OCI-M2 (cell line): ENCODE measurements around the gene RIT1.
"Not testable (repeated sequence)": the region's sequence is repeated elsewhere in the genome, so short reads cannot be mapped to it uniquely, and the experiment has no call there.

Experiments used
- DNase-seq: peaks from one replicate; lab custom pipeline; 2025; ENCODE audit not compliant: unreplicated experiment; lab: John Stamatoyannopoulos, UW

Gene RIT1

DNA sequence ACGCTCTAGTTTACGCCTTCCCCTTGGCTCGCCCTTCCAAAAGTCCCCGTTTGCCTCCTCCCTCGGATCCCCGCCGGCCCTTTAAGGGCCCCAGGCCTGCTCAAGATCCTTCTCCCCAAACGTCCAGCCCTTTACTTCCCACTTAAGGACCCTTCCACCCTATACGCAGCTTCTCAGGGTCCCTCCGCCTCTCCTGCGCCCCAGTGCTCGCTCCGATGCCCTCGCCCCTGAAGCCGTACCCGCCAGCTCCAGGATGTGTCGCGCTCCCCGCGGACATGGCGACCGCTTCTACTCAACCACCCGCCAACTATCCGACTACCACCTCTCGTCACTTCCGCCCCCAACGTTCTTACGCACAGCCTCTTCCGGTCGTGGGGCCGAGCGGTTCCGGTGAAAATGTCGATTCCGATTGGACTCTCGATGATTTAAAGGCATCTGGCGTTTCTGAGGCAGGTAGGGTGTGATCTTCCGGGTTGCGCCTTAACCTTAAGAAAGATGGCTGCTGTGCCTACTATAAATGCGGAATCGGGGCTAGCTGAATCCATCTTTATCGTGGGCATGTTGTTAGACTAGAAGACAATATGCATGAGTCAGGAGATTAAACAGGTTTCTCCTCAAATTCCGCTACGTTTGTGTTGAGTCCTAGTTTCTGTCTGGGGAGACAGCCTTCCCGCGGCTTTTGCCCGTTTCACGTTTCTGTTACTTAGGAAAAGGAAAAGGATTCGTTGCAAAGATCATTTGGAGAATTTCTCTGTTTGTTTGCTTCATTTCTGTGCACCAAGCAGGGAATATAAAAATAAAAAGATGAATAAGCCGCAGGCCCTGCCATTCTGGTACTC is 23.2 kb upstream of the RIT1 start, which contains the start of gene KHDC4:
TSS of gene KHDC4 (minus strand) at position 317 of the 839 bp plus-strand sequence. CDS start at position 277, 40 bp downstream.
- peak; percentile 79 for DNase-seq

DNA sequence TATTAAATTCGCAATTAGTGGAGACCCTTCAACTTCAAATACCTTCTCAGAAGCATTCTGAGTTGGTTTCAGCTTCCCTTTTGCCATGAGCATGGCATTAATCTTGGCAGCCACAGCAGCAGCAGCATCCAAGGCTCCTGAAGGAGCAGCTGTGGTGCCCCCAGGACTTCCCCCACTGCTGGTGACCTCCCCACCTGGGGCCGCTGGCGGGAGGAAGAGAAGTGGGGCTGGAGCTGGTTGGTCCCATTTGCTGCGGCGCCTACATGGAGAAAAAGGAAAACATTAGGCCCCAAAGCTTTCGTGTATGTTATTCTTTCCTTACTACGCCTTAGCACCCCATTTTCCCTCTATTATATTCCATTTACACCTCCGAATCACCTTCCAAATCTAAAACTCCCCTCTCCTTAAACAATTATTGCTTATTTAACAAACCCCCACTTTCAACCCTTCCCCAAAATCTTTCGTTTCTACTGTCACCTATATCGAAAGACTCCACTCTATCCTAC is 22.5 kb upstream of the RIT1 start:
- no peak for DNase-seq

DNA sequence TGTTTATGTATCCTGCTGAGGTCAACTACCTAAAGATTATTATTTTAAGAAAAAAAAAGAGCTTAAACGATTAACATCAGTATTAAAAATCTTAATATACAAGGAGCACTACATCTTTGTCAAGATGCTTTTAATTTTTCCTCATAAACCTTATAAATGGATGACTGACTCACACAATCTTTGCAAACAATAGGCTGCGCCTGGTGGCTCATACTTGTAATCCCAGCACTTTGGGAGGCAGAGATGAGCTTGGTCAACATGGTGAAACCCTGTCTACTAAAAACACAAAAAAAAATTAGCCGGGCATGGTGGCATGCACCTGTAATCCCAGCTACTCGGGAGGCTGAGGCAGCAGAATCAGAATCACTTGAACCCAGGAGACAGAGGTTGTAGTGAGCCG is 21.3 kb upstream of the RIT1 start:
- DNase-seq: no peak

DNA sequence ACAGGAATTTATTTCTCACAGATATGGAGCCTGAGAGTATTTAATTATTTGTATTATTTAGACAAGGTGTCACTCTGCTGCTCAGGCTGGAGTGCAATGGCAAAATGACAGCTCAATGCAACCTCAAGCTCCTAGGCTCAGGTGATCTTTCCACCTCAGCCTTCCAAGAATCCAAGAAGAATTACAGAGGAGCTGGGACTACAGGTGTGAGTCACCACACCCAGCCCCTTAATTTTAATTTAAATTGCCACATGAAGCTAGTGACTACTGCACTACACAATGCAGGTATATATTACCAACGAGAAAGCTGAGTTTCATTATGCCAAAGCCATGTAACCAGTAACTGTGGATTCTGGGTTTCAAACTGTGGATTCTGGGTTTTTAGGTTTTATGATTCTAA is 20.9 kb upstream of the RIT1 start:
- no peak for DNase-seq

DNA sequence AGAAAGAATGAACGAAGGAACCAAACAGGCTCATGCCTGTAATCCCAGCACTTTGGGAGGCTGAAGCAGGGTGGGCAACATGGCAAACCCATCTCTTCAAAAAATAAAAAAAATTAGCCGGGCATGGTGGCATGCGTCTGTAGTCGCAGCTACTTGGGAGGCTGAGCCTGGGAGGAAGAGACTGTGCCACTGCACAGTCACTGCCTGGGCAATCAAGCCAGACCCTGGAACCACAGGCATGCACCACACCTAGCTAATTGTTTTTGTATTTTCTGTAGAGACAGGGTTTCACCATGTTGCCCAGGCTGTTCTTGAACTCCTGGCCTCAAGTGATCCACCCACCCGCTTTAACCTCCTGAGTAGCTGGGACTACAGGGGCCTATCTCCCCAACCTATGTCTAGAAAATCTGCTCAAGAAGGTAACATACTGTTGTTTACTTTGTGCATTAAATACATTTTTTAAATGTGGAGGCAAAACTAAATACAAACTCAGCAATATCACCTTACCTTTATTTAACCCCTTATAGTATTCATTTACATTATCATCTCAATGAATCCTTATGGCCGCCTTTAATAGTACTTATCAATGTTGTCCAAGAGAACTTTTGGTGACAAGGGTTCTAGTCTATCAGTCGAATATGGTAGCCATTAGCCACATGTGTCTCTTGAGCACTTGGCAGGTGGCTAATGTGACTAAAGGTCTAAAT is 20.3 kb upstream of the RIT1 start:
- DNase-seq: no peak

DNA sequence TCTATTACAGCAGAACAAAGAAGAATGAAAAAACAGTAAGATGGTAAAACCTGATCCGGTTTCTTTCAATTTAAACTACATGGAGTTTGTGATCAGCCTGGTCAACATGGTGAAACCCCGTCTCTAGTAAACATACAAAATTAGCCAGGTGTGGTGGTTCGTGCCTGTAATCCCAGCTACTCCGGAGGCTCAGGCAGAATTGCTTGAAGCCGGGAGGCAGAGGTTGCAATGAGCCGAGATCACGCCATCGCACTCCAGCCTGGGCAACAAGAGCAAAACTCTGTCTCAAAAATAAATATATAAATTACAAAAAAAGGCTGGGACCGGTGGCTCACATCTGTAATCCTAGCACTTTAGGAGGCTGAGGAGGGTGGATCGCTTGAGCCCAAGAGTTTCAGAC is 19.6 kb upstream of the RIT1 start:
- not testable (repeated sequence) for DNase-seq

DNA sequence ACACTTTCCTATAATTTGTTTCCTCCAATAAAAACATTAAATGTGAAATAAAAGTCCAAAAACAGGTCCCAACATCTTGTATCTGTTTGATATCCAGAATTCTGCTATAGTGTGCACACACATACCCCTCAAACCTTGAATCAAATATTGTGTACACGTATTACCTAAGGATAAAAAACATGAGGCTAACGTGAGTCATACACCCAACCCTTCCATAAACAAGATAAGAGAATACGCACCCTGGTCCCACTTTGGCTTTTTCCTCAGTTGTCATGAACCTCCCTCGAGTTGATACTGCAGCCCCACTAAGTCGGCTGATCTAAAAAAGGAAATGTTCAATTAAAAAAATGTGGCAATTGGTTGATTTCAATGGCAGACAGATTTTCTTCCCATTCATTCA is 17.9 kb upstream of the RIT1 start:
- DNase-seq: no peak

DNA sequence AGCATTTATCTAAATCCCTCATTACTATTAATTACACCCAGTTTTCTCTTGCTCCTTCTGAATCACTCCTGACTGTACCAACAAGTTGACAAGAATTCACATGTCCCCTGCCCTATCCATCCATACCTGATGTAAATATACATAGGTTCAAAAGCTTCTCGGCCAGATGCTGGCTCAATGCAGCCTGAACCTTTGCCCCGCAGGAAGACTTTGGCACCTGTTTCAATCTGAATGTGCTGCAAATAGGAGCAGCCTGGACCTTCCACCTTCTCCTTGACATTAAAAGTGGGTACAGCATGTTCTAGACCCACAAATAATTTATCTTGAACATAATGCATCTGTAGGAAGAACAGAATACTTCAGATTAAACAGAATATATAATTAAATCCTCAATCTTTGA is 14.4 kb upstream of the RIT1 start:
- DNase-seq: no peak

DNA sequence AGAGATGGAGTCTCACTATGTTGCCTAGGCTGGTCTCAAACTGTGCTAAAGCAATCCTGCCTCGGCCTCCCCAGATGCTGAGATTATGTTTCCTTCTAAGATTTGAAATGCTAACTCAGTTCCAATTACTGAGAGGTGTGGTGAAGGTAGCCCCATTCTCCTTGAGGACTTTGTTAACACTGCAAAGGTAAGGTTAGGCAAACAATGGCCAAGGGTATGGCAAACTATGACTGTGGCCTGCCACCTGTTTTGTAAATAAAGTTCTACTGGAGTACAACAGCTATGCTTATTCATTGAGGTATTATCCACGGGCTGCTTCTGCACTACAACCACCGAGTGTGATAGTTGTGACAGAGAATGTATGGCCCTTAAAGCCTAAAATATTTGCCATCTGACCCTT is 9.6 kb upstream of the RIT1 start:
- DNase-seq: no peak

DNA sequence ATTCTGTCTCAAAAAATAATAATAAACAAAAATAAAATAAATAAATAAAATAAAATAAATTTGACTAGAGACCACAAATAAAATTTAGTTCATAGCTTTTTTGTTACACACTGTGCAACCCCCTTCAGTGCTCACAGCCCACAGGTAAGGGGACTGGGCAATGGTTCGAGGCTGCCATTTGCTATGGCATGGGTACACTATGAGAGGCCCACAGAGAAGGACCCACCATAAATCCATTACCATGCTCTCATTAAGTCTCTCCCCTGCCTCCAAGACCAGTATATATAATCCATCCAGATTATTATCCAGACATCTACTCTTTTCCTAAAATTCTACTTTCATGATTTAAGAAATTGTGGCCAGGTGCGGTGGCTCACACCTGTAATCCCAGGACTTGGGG is 8.7 kb upstream of the RIT1 start:
- DNase-seq: no peak

DNA sequence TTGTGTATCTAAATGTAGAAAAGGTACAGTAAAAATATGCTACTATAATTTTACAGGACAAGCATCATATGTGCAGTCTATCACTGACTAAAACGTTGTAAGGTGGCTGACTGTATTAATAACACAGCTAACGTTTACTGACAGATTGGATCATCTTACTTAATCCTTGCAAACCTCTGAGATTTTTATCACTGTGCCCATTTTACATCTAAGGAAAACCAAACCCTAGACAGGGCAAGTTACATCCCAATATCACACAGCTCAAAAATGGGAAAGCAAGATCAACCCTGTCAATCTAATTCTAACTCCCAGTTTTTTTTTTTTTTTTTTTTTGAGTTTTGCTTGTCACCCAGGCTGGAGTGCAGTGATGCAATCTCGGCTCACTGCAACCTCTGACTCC is 7.5 kb upstream of the RIT1 start:
- no peak for DNase-seq

DNA sequence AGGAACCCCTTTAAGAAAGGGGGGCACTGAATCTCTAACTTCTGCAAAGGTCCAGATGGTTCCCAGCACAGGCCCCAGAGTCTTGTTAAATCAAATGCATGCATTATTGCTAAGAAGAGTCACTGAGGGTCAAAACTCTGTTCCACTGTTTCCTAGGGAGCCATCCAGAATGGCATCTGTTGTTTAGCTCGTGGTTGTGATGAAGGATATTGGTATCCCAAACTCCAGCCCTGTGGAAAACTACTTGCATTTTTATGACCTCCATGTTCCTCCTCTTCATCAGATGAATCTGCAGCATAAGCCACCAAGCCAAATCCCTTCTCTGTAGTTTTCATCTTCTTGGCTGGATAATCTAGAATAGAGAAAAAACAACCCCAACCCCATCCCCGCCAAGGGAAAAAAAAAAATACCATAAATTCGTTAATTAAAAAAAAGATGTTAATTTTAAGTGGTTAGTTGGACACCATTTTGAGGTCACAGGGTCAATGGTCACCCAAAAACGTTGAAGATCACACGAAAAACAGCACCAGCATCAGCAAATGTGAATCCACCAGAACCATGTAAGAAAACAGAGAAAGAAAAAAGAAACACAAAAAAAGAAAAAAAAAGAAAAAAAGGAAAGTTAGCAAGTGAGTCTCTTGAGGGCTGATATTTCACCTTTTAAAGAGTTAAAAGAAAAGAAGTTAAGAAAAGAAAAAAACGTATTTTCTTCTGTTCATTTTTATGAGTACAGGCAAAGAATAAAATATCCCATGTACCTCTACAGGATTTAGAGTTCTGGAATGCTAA is 3.0 kb upstream of the RIT1 start:
- DNase-seq: no peak

DNA sequence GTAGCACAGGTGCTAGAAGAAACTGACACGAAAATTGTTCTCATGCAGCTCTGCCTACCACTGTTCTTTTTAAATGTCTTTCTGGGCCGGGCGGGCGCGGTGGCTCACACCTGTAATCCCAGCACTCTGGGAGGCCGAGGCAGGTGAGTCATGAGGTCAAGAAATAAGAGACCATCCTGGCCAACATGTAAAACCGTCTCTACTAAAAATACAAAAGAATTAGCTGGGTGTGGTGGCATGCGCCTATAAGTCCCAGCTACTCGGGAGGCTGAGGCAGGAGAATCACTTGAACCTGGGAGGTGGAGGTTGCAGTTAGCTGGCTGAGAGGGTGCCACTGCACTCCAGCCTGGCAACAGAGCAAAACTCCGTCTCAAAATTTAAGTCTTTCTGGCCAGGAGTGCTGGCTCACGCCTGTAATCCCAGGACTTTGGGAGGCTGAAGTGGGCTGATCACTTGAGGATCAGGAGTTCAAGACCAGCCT is 947 bp upstream of the RIT1 start:
- DNase-seq: no peak

DNA sequence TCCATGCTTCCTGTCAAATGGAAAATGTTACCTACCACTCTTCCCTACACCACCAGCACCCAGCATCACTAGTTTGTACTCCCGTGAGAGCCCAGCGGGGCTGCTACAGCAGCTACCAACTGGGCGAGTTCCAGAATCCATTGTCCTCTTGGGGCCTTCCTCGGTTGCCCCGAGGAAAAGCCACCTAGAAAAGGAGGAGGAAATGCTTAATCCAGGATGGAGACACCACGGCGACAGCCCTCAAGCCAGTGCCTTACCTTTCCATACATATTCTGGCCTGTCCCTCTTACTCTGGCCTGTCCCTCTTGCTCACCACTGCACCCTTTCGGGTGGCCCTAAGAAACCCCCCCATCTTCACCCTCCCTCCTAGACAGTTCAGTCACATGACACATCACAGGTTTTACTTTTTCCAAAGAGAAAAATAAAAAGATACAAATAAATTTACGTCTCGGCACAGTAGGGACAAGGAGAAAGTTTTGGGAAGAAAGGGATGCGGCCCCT is 478 bp downstream of the RIT1 start:
- no peak for DNase-seq

DNA sequence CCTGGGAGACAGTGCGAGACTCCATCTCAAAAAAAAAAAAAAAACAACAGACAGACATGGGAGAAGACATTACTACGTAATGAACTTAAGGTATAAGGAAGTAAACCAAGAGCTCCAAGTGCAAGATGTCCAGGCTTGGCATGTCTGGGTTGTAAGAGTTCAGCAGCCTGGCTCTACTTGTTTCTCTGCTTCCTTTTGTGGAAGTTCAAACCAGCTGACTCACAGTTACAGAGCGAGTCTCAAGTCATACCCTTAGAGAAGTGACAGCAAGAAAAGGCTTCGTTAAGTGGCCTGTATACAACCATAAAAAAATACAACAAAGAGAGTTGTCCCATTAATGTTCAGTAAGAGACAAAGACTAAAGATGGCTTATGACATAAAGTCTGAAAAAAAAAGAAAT is 1.3 kb downstream of the RIT1 start:
- DNase-seq: no peak

DNA sequence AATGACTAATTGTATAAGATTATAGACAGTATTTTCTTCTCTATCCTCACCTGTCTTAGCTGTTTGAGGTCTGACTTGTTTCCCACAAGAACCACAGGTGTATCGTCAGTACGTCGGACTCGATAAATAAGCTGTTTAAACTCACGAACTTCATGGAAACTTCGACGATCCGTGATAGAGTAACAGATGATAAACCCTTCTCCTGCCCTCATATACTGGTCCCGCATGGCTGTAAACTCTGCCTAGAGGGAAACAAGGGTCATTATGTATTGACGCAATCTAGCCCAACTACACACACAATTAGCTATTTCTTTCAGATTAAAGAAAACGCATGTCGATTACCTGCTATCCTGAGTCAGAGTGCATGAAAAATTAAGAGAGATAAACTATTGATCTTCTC is 6.9 kb downstream of the RIT1 start:
- no peak for DNase-seq

DNA sequence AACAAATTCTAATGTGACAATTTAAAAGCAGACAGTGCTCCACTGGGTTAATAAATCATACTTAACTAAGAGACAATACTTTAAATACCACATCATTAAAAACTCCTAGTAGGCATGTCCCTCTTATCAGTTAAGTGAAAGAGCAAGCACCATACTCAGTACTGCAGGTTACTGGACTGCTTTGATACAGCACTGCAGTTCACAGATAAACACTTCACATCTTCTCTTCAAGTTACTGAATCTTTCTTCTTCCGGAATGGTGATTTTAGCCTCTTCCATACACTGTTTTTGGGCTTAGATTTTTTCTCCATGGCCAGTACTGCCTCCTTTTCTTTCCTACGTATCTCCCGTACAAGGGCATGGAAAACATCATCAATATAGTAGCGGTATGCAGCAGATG is 11.0 kb downstream of the RIT1 start:
- no peak for DNase-seq

DNA sequence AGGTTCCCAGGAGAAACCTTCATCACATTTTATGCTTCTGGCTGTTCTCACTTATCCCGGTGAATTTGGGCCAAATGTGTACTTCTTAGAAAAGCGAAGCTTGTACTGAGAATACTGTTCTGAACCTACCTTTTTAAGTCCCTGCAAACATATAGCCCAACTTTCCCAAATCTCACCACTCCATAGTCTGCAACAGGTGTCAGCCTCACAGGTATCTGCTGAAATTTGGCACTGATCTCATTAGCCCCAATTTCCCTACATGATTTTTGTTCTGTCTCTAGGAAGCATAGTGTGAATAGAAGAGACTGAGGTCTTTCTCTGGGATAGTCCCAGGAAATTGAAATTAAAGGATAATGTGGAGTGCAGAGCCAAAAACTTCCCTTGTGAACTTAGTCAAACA is 11.5 kb downstream of the RIT1 start:
- DNase-seq: no peak

DNA sequence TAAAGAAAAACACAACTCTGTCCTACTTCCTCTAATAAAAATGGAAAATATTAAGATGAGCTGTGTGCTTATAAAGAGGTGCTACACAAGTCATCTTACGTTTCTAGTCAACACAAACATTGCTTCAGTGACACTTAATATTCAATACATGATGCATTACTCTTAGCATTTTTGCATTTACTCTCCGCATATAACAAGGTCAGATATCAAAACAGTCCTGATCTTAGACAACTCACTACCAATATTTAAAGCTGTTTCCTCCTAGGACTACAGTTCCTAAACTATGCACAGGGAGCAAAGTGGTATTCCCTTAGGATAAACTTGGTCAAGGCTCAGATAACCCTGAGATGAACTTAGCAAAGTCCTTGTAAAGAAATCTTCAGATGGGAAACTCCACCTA is 12.3 kb downstream of the RIT1 start:
- DNase-seq: no peak

DNA sequence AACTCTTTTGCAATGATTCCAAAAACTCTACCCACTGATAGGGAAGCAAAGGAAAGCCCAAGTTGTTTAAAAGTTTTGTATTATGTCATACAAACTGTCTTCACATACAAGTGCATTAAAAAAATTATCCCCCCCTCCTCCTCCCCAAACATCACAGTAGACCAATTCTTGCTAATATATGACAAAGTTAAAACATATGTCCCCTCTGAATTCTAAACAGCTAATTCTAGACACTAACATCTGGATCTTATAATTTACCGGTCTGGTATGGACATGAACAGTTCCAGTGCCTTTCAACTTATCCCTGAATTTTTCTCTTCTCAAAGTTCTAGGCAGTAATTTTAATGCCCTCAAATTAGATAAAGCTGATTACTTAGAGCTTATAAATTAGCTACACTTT is 13.4 kb downstream of the RIT1 start:
- DNase-seq: no peak

DNA sequence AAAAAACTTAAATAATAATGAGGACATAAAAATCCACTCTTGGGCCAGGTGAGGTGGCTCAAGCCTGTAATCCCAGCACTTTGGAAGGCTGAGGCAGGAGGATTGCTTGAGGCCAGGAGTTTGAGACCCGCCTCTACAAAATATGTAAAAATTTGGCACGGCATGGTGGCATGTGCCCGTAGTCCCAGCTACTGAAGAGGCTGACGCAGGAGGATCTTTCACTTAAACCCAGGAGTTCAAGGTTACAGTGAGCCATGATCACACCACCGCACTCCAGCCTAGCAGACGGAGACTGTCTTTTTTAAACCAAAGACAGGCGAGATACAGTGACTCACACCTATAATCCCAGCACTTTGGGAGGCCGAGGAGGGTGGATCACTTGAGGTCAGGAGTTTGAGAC is 14.7 kb downstream of the RIT1 start:
- not testable (repeated sequence) for DNase-seq
